GM21360 (cell line): Measurements from ENCODE around the gene C5orf47.
A peak's percentile ranks its signal among the peaks of the same experiment; 100 is the strongest.

Experiments used
- ATAC-seq: cut with Tn5 transposase; IDR thresholded peaks from one replicate; pipeline ENCODE4 v1.9.1; 2021; ENCODE audit warnings: mild to moderate bottlenecking, moderate library complexity; ENCODE audit not compliant: unreplicated experiment

C5orf47 gene

DNA sequence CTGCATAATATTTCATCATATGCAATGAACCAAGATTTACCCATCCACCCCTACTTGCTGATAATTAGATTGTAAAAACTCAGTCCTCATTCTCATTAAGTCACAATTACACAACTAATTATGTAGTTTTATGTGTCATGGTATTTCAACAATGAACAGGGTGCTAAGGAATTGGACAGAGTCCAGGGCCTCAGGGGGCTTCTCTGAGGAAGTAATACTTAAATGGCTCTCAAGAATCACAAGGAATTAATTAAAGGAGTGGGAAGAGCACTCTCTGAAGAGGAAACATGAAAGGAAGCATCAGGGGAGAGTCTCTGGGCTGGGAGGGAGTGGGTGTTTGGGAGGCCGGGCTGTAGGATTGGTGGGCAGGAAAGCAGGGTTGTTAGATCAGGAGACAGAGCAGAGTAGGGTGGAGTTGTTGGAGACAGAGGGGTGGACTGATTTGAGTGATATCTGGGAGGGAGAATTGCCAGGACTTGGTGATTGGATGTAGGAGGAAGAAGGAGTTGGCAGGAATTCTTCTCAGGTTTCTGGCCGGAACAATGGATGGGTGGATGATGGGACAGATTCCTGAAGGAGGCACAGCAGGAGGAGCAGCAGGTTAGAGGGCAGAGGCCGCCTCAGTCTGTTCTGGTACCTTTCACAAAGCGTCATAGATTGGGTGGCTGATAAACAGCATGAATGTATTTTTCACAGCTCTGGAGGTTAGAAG is 33.6 kb downstream of the C5orf47 start:
- no peak for ATAC-seq

DNA sequence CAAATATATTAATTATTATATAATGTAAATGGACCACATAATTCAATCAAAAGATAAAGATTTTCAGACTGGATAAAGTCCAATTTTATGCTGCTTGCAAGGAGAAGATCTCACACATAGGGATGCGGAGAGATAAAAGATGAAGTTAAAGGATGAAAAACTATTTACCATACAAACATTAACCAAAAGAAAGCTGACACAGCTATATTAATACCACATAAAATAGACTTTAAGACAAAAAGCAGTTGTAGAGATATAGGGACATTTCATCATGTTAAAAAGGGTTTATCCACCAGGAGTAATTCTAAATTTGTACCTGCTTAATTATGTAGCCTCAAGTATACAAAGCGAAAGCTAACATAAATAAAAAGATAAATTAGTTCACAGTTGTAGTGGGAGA is 41.3 kb downstream of the C5orf47 start:
- ATAC-seq = no peak

- no peak for ATAC-seq
These were observed 55.7 kb downstream of the C5orf47 start for GRCh38 chr5:174044466-174045254.

GRCh38 chr5:174045470-174046025 is 56.6 kb downstream of the C5orf47 start, which contains the start of gene NSG2:
TSS of gene NSG2 (plus strand) at chr5:174045706. CDS start at chr5:174046756, 1,050 bp downstream.
- ATAC-seq = peak; percentile 98

GRCh38 chr5:174046558-174046957 is 57.6 kb downstream of the C5orf47 start:
- no peak for ATAC-seq

- no peak for ATAC-seq
These were observed 58.6 kb downstream of the C5orf47 start for GRCh38 chr5:174047472-174048099.

GRCh38 chr5:174052636-174053035 is 63.7 kb downstream of the C5orf47 start:
- ATAC-seq = no peak

DNA sequence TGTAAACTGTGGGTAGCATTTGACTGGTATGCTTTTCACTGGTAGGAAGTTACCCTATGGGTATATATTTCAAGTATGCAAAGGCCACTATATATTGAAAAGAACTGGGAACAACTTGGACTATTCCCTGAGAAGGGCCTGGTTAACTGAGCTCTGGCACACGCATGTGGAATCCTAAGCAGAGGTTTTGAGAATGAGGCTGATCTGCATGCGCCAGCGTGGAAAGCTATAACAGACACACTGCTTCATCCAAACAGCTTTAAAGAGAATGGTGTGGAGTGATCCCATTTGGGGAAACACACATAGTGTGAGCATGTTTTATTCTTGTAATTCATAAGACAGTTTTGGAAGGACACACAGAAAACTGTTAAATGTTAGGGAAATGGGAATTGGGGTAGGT is 64.9 kb downstream of the C5orf47 start:
- ATAC-seq = no peak
